Gastroesophageal sphincter (tissue), 3 donors: ENCODE results near the gene LLGL2.

Experiments used
- POLR2A ChIP-seq, 2 donors: fragments of 450-650 bp; IDR thresholded peaks; one replicate each; pipeline ENCODE4 v1.6.1; 2017; ENCODE audit warnings: antibody characterized with exemption in 2 of 2, mild to moderate bottlenecking in 2 of 2, moderate library complexity in 1 of 2
- POLR2AphosphoS5 ChIP-seq: sonication (generic); formaldehyde crosslinking; IDR thresholded peaks from one replicate; pipeline ENCODE4 v1.6.1; 2017; ENCODE audit warnings: antibody characterized with exemption
- TF ChIP-seq, protein P1 (sequence below), 4 experiments: fragments of 200-600 bp in 2 of 4; fragments of 450-650 bp in 2 of 4; sonication (generic) in 1 of 4; IDR thresholded peaks; one replicate each; pipeline ENCODE4 v1.5.1; 2017 to 2019; ENCODE audit warnings: antibody characterized with exemption in 4 of 4, mild to moderate bottlenecking in 2 of 4, moderate library complexity in 2 of 4

- TF ChIP-seq POLR2AphosphoS5 (no peak), POLR2A (IDR thresholded peaks at IDR 0.05) (no peak)
- TF ChIP-seq, protein P1, sequence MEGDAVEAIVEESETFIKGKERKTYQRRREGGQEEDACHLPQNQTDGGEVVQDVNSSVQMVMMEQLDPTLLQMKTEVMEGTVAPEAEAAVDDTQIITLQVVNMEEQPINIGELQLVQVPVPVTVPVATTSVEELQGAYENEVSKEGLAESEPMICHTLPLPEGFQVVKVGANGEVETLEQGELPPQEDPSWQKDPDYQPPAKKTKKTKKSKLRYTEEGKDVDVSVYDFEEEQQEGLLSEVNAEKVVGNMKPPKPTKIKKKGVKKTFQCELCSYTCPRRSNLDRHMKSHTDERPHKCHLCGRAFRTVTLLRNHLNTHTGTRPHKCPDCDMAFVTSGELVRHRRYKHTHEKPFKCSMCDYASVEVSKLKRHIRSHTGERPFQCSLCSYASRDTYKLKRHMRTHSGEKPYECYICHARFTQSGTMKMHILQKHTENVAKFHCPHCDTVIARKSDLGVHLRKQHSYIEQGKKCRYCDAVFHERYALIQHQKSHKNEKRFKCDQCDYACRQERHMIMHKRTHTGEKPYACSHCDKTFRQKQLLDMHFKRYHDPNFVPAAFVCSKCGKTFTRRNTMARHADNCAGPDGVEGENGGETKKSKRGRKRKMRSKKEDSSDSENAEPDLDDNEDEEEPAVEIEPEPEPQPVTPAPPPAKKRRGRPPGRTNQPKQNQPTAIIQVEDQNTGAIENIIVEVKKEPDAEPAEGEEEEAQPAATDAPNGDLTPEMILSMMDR (IDR thresholded peaks at IDR 0.05), result no peak
Observed at GRCh38 chr17:75617218-75617617, 91.7 kb downstream of the LLGL2 start.
